ENCODE data around the gene GALNT2.

GALNT2 gene

GRCh38 chr1:230287674-230288315, 220.8 kb downstream of the GALNT2 start:
- TF ChIP-seq REST (IDR thresholded peaks at IDR 0.05; ENCODE audit: insufficient read depth in 1 of 2, low read depth in 2 of 2, low read length in 2 of 2), result no peak
- no peak for TF ChIP-seq SIN3A (IDR thresholded peaks at IDR 0.05; ENCODE audit: borderline replicate concordance, insufficient read depth, low read length)
- TF ChIP-seq TAF1 (IDR thresholded peaks at IDR 0.05; ENCODE audit: borderline replicate concordance, insufficient read depth, low read length), result no peak
- TF ChIP-seq FOXP2 (optimal IDR thresholded peaks at IDR 0.05; ENCODE audit: borderline replicate concordance, extremely low read depth, extremely low read length, insufficient read depth), result no peak
- no peak for TF ChIP-seq POLR2AphosphoS5 (IDR thresholded peaks at IDR 0.05; ENCODE audit: low read depth, low read length)

- TF ChIP-seq POLR2AphosphoS5 (IDR thresholded peaks at IDR 0.05; ENCODE audit: low read depth, low read length) (no peak), SIN3A (IDR thresholded peaks at IDR 0.05; ENCODE audit: borderline replicate concordance, insufficient read depth, low read length) (no peak), FOXP2 (optimal IDR thresholded peaks at IDR 0.05; ENCODE audit: borderline replicate concordance, extremely low read depth, extremely low read length, insufficient read depth) (no peak), REST (IDR thresholded peaks at IDR 0.05; ENCODE audit: insufficient read depth in 1 of 2, low read depth in 2 of 2, low read length in 2 of 2) (peak; percentile 76 to 87)
Observed at GRCh38 chr1:230288641-230289349, 221.8 kb downstream of the GALNT2 start.

GRCh38 chr1:230289350-230289644, 222.3 kb downstream of the GALNT2 start:
- no peak for TF ChIP-seq FOXP2 (optimal IDR thresholded peaks at IDR 0.05; ENCODE audit: borderline replicate concordance, extremely low read depth, extremely low read length, insufficient read depth)
- TF ChIP-seq POLR2AphosphoS5 (IDR thresholded peaks at IDR 0.05; ENCODE audit: low read depth, low read length), result no peak
- TF ChIP-seq TAF1 (IDR thresholded peaks at IDR 0.05; ENCODE audit: borderline replicate concordance, insufficient read depth, low read length), result no peak
- TF ChIP-seq REST (IDR thresholded peaks at IDR 0.05; ENCODE audit: insufficient read depth in 1 of 2, low read depth in 2 of 2, low read length in 2 of 2), result no peak
- TF ChIP-seq SIN3A (IDR thresholded peaks at IDR 0.05; ENCODE audit: borderline replicate concordance, insufficient read depth, low read length), result no peak

- TF ChIP-seq POLR2AphosphoS5 (IDR thresholded peaks at IDR 0.05; ENCODE audit: low read depth, low read length), result no peak
- TF ChIP-seq TAF1 (IDR thresholded peaks at IDR 0.05; ENCODE audit: borderline replicate concordance, insufficient read depth, low read length), result no peak
- no peak for TF ChIP-seq REST (IDR thresholded peaks at IDR 0.05; ENCODE audit: insufficient read depth in 1 of 2, low read depth in 2 of 2, low read length in 2 of 2)
- no peak for TF ChIP-seq FOXP2 (optimal IDR thresholded peaks at IDR 0.05; ENCODE audit: borderline replicate concordance, extremely low read depth, extremely low read length, insufficient read depth)
- no peak for TF ChIP-seq SIN3A (IDR thresholded peaks at IDR 0.05; ENCODE audit: borderline replicate concordance, insufficient read depth, low read length)
Observed at GRCh38 chr1:230291731-230292620, 224.9 kb downstream of the GALNT2 start.
